CD14-positive monocyte (primary cell): ENCODE results near the gene SIGMAR1. TPM values are rescaled to one million over a fixed set of nuclear protein-coding genes. Genes with fewer than 3 reads are reported as not detected.

Source experiments
- DNase-seq, 3 donors: peaks; one replicate each; pipeline ENCODE4 v3.0.0-alpha.2; 2011 to 2022
- H2AFZ ChIP-seq: 2 replicates; pipeline ENCODE4 v1.6.0; 2012; ENCODE audit warnings: mild to moderate bottlenecking, low read depth, low read length, inconsistent platforms; ENCODE audit not compliant: insufficient read depth, poor library complexity, severe bottlenecking
- H3K27ac ChIP-seq, 2 donors: 1 replicate in 1 of 2; 2 replicates in 1 of 2; pipeline ENCODE4 v1.5.1; 2012 to 2013; ENCODE audit warnings: low read length in 2 of 2, control low read depth in 1 of 2, inconsistent platforms in 1 of 2, low read depth in 1 of 2, mild to moderate bottlenecking in 1 of 2
- H3K27me3 ChIP-seq, 2 donors: one replicate each; pipeline versions ENCODE4 v1.6.0 to v1.6.1; 2011 to 2013; ENCODE audit warnings: low read length in 2 of 2; ENCODE audit not compliant: control insufficient read depth in 2 of 2, insufficient read depth in 2 of 2
- H3K36me3 ChIP-seq, 2 donors: replicated peaks in 1 of 2; 1 replicate in 1 of 2; 2 replicates in 1 of 2; pipeline versions ENCODE4 v1.5.1 to v1.6.1; 2012 to 2013; ENCODE audit warnings: low read length in 2 of 2, control low read depth in 1 of 2, inconsistent platforms in 1 of 2, mild to moderate bottlenecking in 1 of 2; ENCODE audit not compliant: insufficient read depth in 2 of 2, control insufficient read depth in 1 of 2
- H3K4me1 ChIP-seq, 2 donors: 1 replicate in 1 of 2; 2 replicates in 1 of 2; pipeline versions ENCODE4 v1.5.1 to v1.6.1; 2012 to 2013; ENCODE audit warnings: low read length in 2 of 2, control low read depth in 1 of 2, inconsistent platforms in 1 of 2, mild to moderate bottlenecking in 1 of 2, moderate library complexity in 1 of 2; ENCODE audit not compliant: insufficient read depth in 2 of 2, control insufficient read depth in 1 of 2
- H3K4me2 ChIP-seq: replicated peaks from 2 replicates; pipeline ENCODE3; 2012; ENCODE audit warnings: low read length, moderate library complexity, mild to moderate bottlenecking; ENCODE audit not compliant: poor library complexity, severe bottlenecking; ENCODE audit errors: extremely low read depth
- H3K4me3 ChIP-seq, 3 experiments: fragments of 200-600 bp in 1 of 3; sonication (generic) in 1 of 3; replicated peaks in 1 of 3; 1 replicate in 2 of 3; 2 replicates in 1 of 3; pipeline ENCODE4 v1.5.1; 2011 to 2013; ENCODE audit warnings: low read length in 3 of 3, mild to moderate bottlenecking in 3 of 3, control low read depth in 2 of 3, low read depth in 2 of 3, inconsistent platforms in 1 of 3, moderate library complexity in 1 of 3
- H3K79me2 ChIP-seq: 2 replicates; pipeline ENCODE4 v1.6.0; 2012; ENCODE audit warnings: mild to moderate bottlenecking, control low read depth, inconsistent platforms, low read length, moderate library complexity; ENCODE audit not compliant: insufficient read depth
- H3K9ac ChIP-seq: 2 replicates; pipeline ENCODE4 v1.6.0; 2017; ENCODE audit warnings: low read length, mild to moderate bottlenecking; ENCODE audit not compliant: insufficient read depth, poor library complexity, severe bottlenecking
- H3K9me3 ChIP-seq, 2 donors: replicated peaks in 1 of 2; 1 replicate in 1 of 2; 2 replicates in 1 of 2; pipeline versions ENCODE4 v1.5.1 to v1.6.1; 2012 to 2013; ENCODE audit warnings: low read length in 2 of 2, control low read depth in 1 of 2; ENCODE audit not compliant: control insufficient read depth in 1 of 2, insufficient read depth in 1 of 2
- H4K20me1 ChIP-seq: 2 replicates; pipeline ENCODE4 v1.6.0; 2012; ENCODE audit warnings: mild to moderate bottlenecking, low read length, control low read depth, moderate library complexity; ENCODE audit not compliant: insufficient read depth
- H3K27ac Mint-ChIP-seq, 7 donors: one replicate each; pipeline ENCODE4 v1.8.0; 2020; ENCODE audit warnings: mild to moderate bottlenecking in 7 of 7, mixed read lengths in 7 of 7, moderate library complexity in 6 of 7, inconsistent platforms in 2 of 7
- H3K27me3 Mint-ChIP-seq, 3 donors: one replicate each; pipeline ENCODE4 v1.8.0; 2021 to 2022; ENCODE audit warnings: low read depth in 3 of 3, mild to moderate bottlenecking in 3 of 3, mixed read lengths in 3 of 3, moderate library complexity in 3 of 3, inconsistent platforms in 1 of 3
- H3K36me3 Mint-ChIP-seq, 2 donors: one replicate each; pipeline ENCODE4 v1.8.0; 2020; ENCODE audit warnings: mixed read lengths in 2 of 2, inconsistent platforms in 1 of 2, mild to moderate bottlenecking in 1 of 2
- H3K4me1 Mint-ChIP-seq: one replicate; pipeline ENCODE4 v1.8.0; 2020; ENCODE audit warnings: mild to moderate bottlenecking, mixed read lengths
- H3K4me3 Mint-ChIP-seq, 2 donors: one replicate each; pipeline ENCODE4 v1.8.0; 2020; ENCODE audit warnings: mild to moderate bottlenecking in 2 of 2, mixed read lengths in 2 of 2, moderate library complexity in 1 of 2
- H3K9me3 Mint-ChIP-seq, 7 donors: one replicate each; pipeline ENCODE4 v1.8.0; 2020 to 2022; ENCODE audit warnings: mixed read lengths in 7 of 7, mild to moderate bottlenecking in 6 of 7, moderate library complexity in 6 of 7, inconsistent platforms in 2 of 7
- CTCF ChIP-seq: fragments of 200-600 bp; IDR thresholded peaks from one replicate; pipeline ENCODE4 v1.8.0; 2022; ENCODE audit warnings: antibody characterized with exemption, mild to moderate bottlenecking
- WGBS: methylation state at CpG from one replicate; pipeline ENCODE4 v1.1.5; 2013; ENCODE audit warnings: missing lambda C conversion rate; ENCODE audit not compliant: insufficient coverage; 5-methylcytosine and 5-hydroxymethylcytosine counted together
- intact Hi-C, 2 donors: fragments of 100-400 bp; cut with micrococcal nuclease; formaldehyde crosslinking; loops; one replicate each; pipeline versions ENCODE4 v1.15.0 to v1.15.1; 2023
- polyA plus RNA-seq, 3 donors: library from polyadenylated mRNA; depleted of rRNA in 1 of 3; unstranded in 2 of 3; stranded (reverse) in 1 of 3; fragments of 300-500 nt in 2 of 3; fragments of >200 nt in 1 of 3; fragmentation: Illumina TruSeq in 2 of 3; gene quantifications; 1 replicate in 2 of 3; 2 replicates in 1 of 3; pipeline ENCODE4 v1.2.3, GENCODE V29; 2012 to 2021

SIGMAR1 gene
- polyA plus RNA-seq, 3 donors, result 26.6 to 59.6 (median 49.5) TPM

GRCh38 chr9:34674440-34674839 is 36.9 kb upstream of the SIGMAR1 start:
- WGBS, result 81% methylated on average over 3 of the region's 3 CpGs

GRCh38 chr9:34671307-34671706 is 33.7 kb upstream of the SIGMAR1 start:
- peaks cover 0 to 12% of the 10 kb centered on the region in 2 donors for H3K36me3 ChIP-seq
- no peak for DNase-seq
- H3K4me1 ChIP-seq, result peaks cover under 1 to 2% of the 10 kb centered on the region in 2 donors
- H3K4me2 ChIP-seq, result no peak overlapping the region
- Mint-ChIP-seq H3K36me3 (peaks cover 18 to 28% of the 10 kb centered on the region in 2 donors), H3K4me3 (no peak overlapping the region), H3K27me3 (peaks cover 0 to 2% (median 1%) of the 10 kb centered on the region in 3 donors), H3K27ac (no peak overlapping the region), H3K4me1 (peaks cover 12% of the 10 kb centered on the region), H3K9me3 (peaks cover 8 to 17% (median 12%) of the 10 kb centered on the region in 7 donors)
- H3K4me3 ChIP-seq, result no peak overlapping the region
- WGBS, result no CpG with 5 or more reads among the region's 1 CpG
- H3K27me3 ChIP-seq, result no peaks in the 10 kb centered on the region
- intact Hi-C loops, result no loop called here
- H4K20me1 ChIP-seq, result no peaks in the 10 kb centered on the region
- H3K9ac ChIP-seq, result no peak overlapping the region
- no peak overlapping the region for H3K27ac ChIP-seq
- TF ChIP-seq CTCF, result no peak
- no peak overlapping the region for H2AFZ ChIP-seq
- peaks cover 5 to 11% of the 10 kb centered on the region in 2 donors for H3K9me3 ChIP-seq
- H3K79me2 ChIP-seq, result peaks cover 17% of the 10 kb centered on the region

More at GRCh38 chr9:34674440-34674839, 36.9 kb upstream of the SIGMAR1 start:
- no peak for TF ChIP-seq CTCF
- H3K36me3 Mint-ChIP-seq, result peaks cover 3 to 12% of the 10 kb centered on the region in 2 donors
- H3K27ac Mint-ChIP-seq, result peak overlapping the region in 1 of 7 donors; percentile 17
- Histone ChIP-seq H3K4me1 (no peaks in the 10 kb centered on the region), H3K9me3 (peaks cover 4 to 7% of the 10 kb centered on the region in 2 donors), H3K36me3 (peaks cover 0 to 5% of the 10 kb centered on the region in 2 donors), H3K79me2 (no peaks in the 10 kb centered on the region), H3K4me3 (no peak overlapping the region), H3K9ac (no peak overlapping the region), H3K4me2 (no peak overlapping the region), H2AFZ (no peak overlapping the region), H4K20me1 (no peaks in the 10 kb centered on the region), H3K27me3 (no peaks in the 10 kb centered on the region), H3K27ac (no peak overlapping the region)
- no peak overlapping the region for H3K4me3 Mint-ChIP-seq
- intact Hi-C loops, result no loop called here
- peaks cover 0 to 6% (median 5%) of the 10 kb centered on the region in 7 donors for H3K9me3 Mint-ChIP-seq
- H3K4me1 Mint-ChIP-seq, result no peaks in the 10 kb centered on the region
- no peak for DNase-seq
- peaks cover 0 to 4% (median 0%) of the 10 kb centered on the region in 3 donors for H3K27me3 Mint-ChIP-seq
